HG03565 (cell line): ENCODE results near the gene RNF26.
"Not testable (repeated sequence)": the region's sequence is repeated elsewhere in the genome, so short reads cannot be mapped to it uniquely, and the experiment has no call there.

Source experiments
- ATAC-seq: cut with Tn5 transposase; IDR thresholded peaks from one replicate; pipeline ENCODE4 v1.9.1; 2021; ENCODE audit warnings: mild to moderate bottlenecking, moderate library complexity; ENCODE audit not compliant: unreplicated experiment

RNF26 gene

DNA sequence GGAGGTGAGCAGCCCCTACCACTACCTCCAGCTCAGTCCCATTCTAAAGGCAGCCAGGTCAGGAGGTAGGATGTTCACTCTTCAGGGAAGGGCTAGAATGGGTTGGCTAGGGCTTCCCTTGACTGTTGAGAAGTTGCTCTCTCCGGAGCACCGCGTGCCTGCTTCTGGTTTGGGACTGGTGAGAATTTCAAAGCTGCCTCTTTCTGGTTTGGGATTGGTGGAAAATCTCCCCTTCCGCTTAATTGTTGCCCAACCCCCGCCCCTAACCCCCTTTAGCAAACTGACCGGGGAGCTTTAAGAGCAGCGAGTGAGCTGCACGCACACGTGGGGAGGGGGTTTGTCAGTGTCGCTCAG is 46.5 kb downstream of the RNF26 start:
- no peak for ATAC-seq

DNA sequence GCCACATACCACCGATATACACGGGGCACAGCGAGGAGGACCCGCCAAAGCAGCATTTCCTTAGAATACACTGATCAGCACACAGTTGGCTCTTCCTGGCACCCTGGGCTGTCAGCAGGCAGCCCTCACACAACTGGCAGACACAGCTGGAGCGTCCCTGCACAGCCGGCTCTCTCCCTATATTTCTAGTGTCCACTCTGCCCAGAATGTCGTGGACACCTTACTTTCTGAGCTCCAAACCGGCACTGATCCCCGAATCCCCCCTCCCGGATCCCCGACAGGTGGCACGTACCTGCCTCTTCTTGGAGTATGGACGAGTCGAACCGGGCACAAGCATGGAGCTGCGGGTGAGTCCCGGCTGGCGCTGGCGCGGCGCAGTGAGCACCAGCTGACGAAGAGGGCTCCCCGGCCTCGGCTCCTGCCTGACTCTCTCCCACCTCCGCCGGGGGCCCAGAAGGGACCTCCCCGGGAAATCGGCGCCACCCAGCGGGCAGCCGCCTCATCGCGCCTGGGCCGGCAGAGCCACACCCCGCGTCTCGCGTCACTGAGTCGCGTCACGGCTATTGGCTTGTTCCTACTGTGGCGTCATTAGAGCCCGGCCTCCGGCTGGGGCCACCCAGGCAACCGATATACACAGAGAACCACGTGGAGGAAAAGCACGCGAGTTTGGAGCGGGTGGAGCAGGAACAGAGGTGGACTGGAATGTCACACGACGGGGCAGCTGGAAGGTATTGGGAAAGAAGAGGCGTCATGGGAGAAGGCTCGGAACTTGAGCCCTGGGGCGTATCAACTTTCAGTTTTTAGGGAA is 47.1 kb downstream of the RNF26 start, which contains the start of gene USP2:
USP2 (minus strand) TSS at position 510 of the 808 bp plus-strand sequence. CDS start 8,210 bp downstream, outside the sequence.
- ATAC-seq = peak; percentile 97

DNA sequence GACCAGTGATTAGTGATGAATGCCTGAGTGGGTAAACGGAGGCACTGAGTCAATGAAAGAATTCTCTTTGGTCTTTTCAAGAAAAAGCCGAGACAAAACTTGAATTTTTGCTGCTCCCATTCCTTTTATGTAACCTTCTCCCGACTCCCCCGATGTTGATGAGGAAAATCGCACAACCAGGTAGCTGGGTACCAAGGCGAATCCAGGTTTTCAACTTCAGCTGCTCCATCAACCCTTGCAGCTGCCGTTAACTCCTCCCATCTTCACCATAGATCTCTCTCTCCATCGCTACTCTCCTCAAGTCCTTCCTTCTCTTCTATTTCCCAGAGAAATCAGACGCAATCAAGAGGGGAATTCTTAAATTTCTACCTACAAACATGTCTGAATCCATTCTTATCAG is 47.8 kb downstream of the RNF26 start:
- ATAC-seq = no peak

DNA sequence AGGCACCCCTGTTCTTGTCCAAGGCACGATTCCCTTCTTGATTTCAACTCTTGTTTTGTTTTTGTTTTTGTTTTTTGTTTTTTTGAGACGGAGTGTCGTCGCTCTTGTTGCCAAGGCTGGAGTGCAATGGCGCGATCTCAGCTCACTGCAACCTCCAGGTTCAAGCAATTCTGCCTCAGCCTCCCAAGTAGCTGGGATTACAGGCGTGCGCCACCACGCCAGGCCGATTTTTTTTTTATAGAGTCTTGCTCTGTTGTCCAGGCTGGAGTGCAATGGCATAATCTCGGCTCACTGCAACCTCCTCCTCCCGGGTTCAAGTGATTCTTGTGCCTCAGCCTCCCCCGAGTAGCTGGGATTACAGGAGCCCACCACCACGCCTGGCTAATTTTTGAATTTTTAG is 48.2 kb downstream of the RNF26 start:
- not testable (repeated sequence) for ATAC-seq

DNA sequence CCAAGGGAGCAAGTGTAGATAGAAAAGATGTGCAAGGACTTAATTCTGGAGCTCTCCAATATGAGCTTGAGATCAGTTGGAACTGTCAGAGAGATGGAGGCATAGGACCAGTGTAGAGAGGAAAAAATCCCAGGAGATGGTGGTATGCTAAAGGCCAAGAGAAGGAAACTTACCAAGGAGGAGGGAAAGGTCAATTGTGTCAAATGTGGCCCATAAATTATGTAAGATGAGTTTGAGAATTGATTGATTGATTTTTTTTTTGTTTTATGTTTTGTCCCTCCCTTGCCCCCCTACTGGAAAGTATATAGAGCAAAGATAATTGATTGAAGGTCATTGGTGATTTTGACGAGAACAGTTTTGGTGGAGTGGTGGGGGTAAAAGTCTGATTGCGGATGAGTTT is 50.0 kb downstream of the RNF26 start:
- ATAC-seq = no peak
